Skeletal muscle satellite cell (primary cell): ENCODE data around the gene ITPRIPL2.

Experiments used
- H3K27me3 ChIP-seq: 2 replicates; pipeline ENCODE4 v1.7.0; 2013; ENCODE audit warnings: low read length; ENCODE audit not compliant: control insufficient read depth, insufficient read depth
- H3K36me3 ChIP-seq: 2 replicates; pipeline ENCODE4 v1.7.0; 2013; ENCODE audit warnings: mild to moderate bottlenecking, control low read depth, low read length; ENCODE audit not compliant: insufficient read depth
- H3K4me1 ChIP-seq: 2 replicates; pipeline ENCODE4 v1.7.0; 2013; ENCODE audit warnings: low read length; ENCODE audit not compliant: control insufficient read depth, insufficient read depth
- H3K4me2 ChIP-seq: 2 replicates; pipeline ENCODE4 v1.7.0; 2013; ENCODE audit warnings: mild to moderate bottlenecking, low read length
- H3K4me3 ChIP-seq: 2 replicates; pipeline ENCODE4 v1.7.0; 2013; ENCODE audit warnings: low read length
- H3K9ac ChIP-seq: 2 replicates; pipeline ENCODE4 v1.7.0; 2013; ENCODE audit warnings: mild to moderate bottlenecking, low read depth, low read length, moderate library complexity
- H3K9me3 ChIP-seq: replicated peaks from 2 replicates; pipeline ENCODE4 v1.7.0; 2013; ENCODE audit warnings: mild to moderate bottlenecking, control low read depth, low read length

ITPRIPL2 gene

DNA sequence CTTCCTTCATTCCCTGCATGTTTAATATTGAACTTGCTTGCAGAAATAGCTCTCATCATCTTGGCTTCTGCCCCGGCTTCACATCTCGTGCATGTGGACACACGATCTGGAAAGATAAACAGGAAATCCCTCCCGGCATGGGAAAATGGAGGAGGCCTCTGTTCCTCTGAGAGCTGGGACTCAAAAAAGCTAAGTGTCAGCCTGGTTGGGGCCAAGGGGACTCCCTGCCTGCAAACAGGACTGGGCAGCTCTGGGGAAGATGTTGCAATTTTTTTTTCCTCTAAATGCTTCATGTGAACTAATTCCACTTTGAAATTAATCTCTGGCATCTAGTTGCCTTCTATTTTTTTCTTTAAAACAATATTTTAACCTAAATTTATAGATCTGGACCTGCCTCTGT lies 24.8 kb downstream of the ITPRIPL2 start:
- Histone ChIP-seq H3K4me2 (peak overlapping the region; percentile 5), H3K36me3 (no peaks in the 10 kb centered on the region), H3K4me3 (no peak overlapping the region), H3K4me1 (peaks cover 31% of the 10 kb centered on the region), H3K9me3 (no peaks in the 10 kb centered on the region), H3K27me3 (peaks cover 8% of the 10 kb centered on the region), H3K9ac (no peak overlapping the region)

GRCh38 chr16:19139436-19140091 lies 25.8 kb downstream of the ITPRIPL2 start:
- Histone ChIP-seq H3K9me3 (no peaks in the 10 kb centered on the region), H3K4me3 (no peak overlapping the region), H3K36me3 (no peaks in the 10 kb centered on the region), H3K4me2 (no peak overlapping the region), H3K27me3 (peaks cover 18% of the 10 kb centered on the region), H3K4me1 (peaks cover 31% of the 10 kb centered on the region), H3K9ac (no peak overlapping the region)

DNA sequence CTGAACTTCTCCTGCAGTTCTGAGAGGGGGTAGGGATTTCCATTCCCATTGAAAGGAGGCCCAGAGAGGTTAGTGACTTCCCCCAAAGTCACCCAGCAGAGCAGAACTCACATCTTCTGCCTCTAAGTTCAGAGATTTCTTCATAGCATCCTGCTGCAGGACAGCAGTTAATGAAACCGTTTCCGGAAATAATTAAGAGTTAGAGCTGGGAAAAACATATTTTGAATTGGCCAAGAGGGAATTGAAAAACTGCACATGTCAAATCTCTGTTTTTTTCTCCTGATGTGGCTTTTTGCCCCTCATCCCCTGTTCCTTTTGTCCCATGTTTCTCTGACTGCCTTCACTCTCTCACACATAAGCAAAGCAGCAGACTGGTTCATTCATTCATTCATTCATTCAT lies 26.6 kb downstream of the ITPRIPL2 start:
- Histone ChIP-seq H3K9ac (no peak overlapping the region), H3K4me3 (no peak overlapping the region), H3K27me3 (peaks cover 25% of the 10 kb centered on the region), H3K4me2 (no peak overlapping the region), H3K9me3 (no peaks in the 10 kb centered on the region), H3K4me1 (peaks cover 31% of the 10 kb centered on the region), H3K36me3 (no peaks in the 10 kb centered on the region)

DNA sequence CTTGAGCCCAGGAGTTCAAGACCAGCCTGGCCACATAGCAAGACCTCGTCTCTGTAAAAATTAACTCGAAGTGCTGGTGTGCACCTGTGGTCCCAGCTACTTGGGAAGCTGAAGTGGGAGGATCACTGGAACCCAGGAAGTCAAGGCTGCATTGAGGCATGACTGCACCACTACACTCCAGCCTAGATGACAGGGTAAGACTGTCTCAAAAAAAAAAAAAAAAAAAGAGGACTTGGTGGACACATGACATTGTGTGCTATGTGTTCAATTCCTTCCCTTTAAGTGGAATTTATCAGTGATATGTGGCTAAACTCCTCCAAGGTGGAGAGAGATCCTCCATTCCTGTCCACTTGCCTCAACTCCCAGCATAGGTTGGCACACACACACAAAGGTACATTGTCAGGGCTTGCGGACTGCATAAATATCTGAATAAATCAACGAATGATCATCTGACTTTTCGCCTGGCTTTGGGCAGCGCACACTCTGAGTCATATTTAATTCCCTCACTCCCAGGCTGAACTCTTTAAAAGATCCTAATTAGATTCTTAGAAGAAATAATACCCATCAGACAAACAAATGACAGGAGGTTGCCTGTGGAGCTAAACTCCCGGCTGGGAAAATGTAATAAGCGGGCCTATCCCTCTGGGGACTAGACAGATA lies 29.3 kb downstream of the ITPRIPL2 start:
- Histone ChIP-seq H3K4me2 (no peak overlapping the region), H3K27me3 (peaks cover 27% of the 10 kb centered on the region), H3K4me3 (no peak overlapping the region), H3K36me3 (no peaks in the 10 kb centered on the region), H3K4me1 (peaks cover 8% of the 10 kb centered on the region), H3K9ac (no peak overlapping the region), H3K9me3 (peaks cover 4% of the 10 kb centered on the region)

- Histone ChIP-seq H3K4me3 (no peak overlapping the region), H3K4me1 (peaks cover 3% of the 10 kb centered on the region), H3K9me3 (peaks cover 4% of the 10 kb centered on the region), H3K36me3 (no peaks in the 10 kb centered on the region), H3K4me2 (no peak overlapping the region), H3K9ac (no peak overlapping the region), H3K27me3 (peaks cover 27% of the 10 kb centered on the region)
These were observed 29.8 kb downstream of the ITPRIPL2 start for GRCh38 chr16:19143599-19143956.

DNA sequence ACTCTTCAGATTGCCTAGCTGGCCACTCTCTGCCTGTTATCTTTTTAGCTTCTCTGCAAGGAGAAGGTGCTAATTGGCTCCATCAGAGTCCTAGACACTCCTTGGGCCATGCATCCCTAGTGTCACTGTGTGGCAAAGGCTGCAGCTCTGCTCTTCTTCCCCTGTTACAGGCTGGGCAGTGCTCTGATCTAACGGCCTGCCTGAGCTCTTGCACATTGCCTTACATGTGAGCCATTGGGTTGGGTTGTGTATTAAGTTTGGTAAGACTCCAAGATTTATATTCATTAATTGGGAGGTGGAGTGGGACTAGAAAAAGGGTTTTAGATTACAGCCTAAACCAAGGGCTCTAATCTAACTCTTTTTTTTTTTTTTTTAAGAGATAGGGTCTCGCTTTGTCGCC lies 31.2 kb downstream of the ITPRIPL2 start:
- no peak overlapping the region for H3K9ac ChIP-seq
- no peaks in the 10 kb centered on the region for H3K36me3 ChIP-seq
- H3K4me1 ChIP-seq = no peaks in the 10 kb centered on the region
- no peak overlapping the region for H3K4me2 ChIP-seq
- H3K9me3 ChIP-seq = peaks cover 4% of the 10 kb centered on the region
- no peak overlapping the region for H3K4me3 ChIP-seq
- peaks cover 30% of the 10 kb centered on the region for H3K27me3 ChIP-seq

DNA sequence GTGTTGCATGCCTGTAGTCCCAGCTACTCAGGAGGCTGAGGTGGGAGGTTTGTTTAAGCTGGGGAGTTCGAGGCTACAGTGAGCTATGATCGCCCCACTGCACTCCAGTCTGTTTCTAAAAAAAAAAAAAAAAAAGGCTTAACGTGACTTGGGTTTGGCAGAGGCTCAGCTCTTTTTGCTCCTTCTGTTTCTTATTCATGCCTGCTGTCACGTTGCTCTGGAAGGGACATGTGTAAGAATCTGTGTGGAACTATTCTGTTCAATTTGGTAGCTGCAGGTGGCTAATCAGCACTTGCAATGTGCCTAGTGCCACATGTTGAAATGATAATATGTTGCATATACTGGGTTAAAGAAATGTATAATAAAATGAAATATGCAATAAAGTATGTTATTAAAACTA lies 33.4 kb downstream of the ITPRIPL2 start:
- H3K4me3 ChIP-seq = no peak overlapping the region
- H3K4me2 ChIP-seq = no peak overlapping the region
- peaks cover 4% of the 10 kb centered on the region for H3K9me3 ChIP-seq
- no peak overlapping the region for H3K9ac ChIP-seq
- H3K36me3 ChIP-seq = no peaks in the 10 kb centered on the region
- peaks cover 41% of the 10 kb centered on the region for H3K27me3 ChIP-seq
- H3K4me1 ChIP-seq = no peaks in the 10 kb centered on the region

DNA sequence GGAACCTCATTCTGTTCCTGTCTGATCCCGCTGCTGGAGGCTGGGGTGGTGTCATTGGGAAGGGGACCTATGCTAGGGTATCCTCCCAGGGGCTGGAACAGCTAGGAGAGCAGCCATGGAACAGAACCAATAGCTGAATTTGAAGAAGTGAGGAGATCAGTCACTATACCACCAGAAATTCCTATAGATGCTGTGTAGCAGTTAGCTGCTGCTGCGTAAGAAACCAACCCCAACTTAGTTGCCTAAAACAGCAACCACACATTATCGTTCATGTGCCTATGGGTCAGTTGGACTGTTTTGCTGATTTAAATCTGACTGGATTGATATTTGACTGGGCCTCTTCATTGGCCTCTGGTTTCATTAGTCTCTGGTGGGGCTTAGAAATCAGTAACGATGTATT lies 33.9 kb downstream of the ITPRIPL2 start:
- H3K36me3 ChIP-seq = no peaks in the 10 kb centered on the region
- no peak overlapping the region for H3K4me3 ChIP-seq
- no peak overlapping the region for H3K9ac ChIP-seq
- no peaks in the 10 kb centered on the region for H3K4me1 ChIP-seq
- H3K4me2 ChIP-seq = no peak overlapping the region
- H3K9me3 ChIP-seq = peaks cover 4% of the 10 kb centered on the region
- H3K27me3 ChIP-seq = peaks cover 42% of the 10 kb centered on the region

- H3K9ac ChIP-seq = no peak overlapping the region
- H3K4me2 ChIP-seq = no peak overlapping the region
- no peaks in the 10 kb centered on the region for H3K36me3 ChIP-seq
- no peak overlapping the region for H3K4me3 ChIP-seq
- H3K27me3 ChIP-seq = peaks cover 40% of the 10 kb centered on the region
- peaks cover 4% of the 10 kb centered on the region for H3K9me3 ChIP-seq
- H3K4me1 ChIP-seq = no peaks in the 10 kb centered on the region
These were observed 34.4 kb downstream of the ITPRIPL2 start for GRCh38 chr16:19148189-19148588.

- Histone ChIP-seq H3K9ac (no peak overlapping the region), H3K4me2 (no peak overlapping the region)
These were observed 37.5 kb downstream of the ITPRIPL2 start for GRCh38 chr16:19151310-19151709.

GRCh38 chr16:19152042-19152441 lies 38.3 kb downstream of the ITPRIPL2 start:
- no peak overlapping the region for H3K4me3 ChIP-seq
- H3K4me1 ChIP-seq = no peaks in the 10 kb centered on the region
- no peak overlapping the region for H3K9ac ChIP-seq
- H3K4me2 ChIP-seq = no peak overlapping the region
- H3K36me3 ChIP-seq = no peaks in the 10 kb centered on the region
- peaks cover 4% of the 10 kb centered on the region for H3K9me3 ChIP-seq
- H3K27me3 ChIP-seq = peaks cover 30% of the 10 kb centered on the region

More at GRCh38 chr16:19151310-19151709, 37.5 kb downstream of the ITPRIPL2 start:
- no peaks in the 10 kb centered on the region for H3K36me3 ChIP-seq
- H3K27me3 ChIP-seq = peaks cover 28% of the 10 kb centered on the region
- H3K4me1 ChIP-seq = no peaks in the 10 kb centered on the region
- no peak overlapping the region for H3K4me3 ChIP-seq
- peaks cover 4% of the 10 kb centered on the region for H3K9me3 ChIP-seq

- no peaks in the 10 kb centered on the region for H3K4me1 ChIP-seq
- H3K4me2 ChIP-seq = no peak overlapping the region
- peaks cover 41% of the 10 kb centered on the region for H3K27me3 ChIP-seq
- H3K9me3 ChIP-seq = no peaks in the 10 kb centered on the region
- H3K9ac ChIP-seq = no peak overlapping the region
- no peak overlapping the region for H3K4me3 ChIP-seq
- H3K36me3 ChIP-seq = no peaks in the 10 kb centered on the region
These were observed 40.1 kb downstream of the ITPRIPL2 start for GRCh38 chr16:19153876-19154275.
